Measurements from ENCODE around the gene LTBP2. TPM values are rescaled to one million over a fixed set of nuclear protein-coding genes. Genes with fewer than 3 reads are reported as not detected.

Gene LTBP2
- total and polyA plus RNA-seq, 7 donors: 2.4 to 51.4 (median 11.8) TPM

GRCh38 chr14:74636424-74637177, 24.6 kb upstream of the LTBP2 start:
- Histone ChIP-seq H3K27me3 (ENCODE audit: insufficient read depth in 3 of 3, low read length in 2 of 3) (no peaks in the 10 kb centered on the region), H3K9me3 (no peaks in the 10 kb centered on the region), H3K27ac (no peak overlapping the region), H3K36me3 (ENCODE audit: insufficient read depth in 1 of 2, low read depth in 1 of 2) (no peaks in the 10 kb centered on the region), H3K4me3 (no peak overlapping the region), H3K4me1 (peaks cover 1% of the 10 kb centered on the region)
- intact Hi-C loops (cut with DNase I): no loop called here
- ATAC-seq (no peak), DNase-seq (no peak)
- TF ChIP-seq CTCF (IDR thresholded peaks at IDR 0.05): no peak
- 86 to 89% (median 88%) methylated on average over 10 of the region's 10 CpGs for WGBS, 3 donors

GRCh38 chr14:74635847-74636246, 23.8 kb upstream of the LTBP2 start:
- H3K36me3 ChIP-seq (ENCODE audit: insufficient read depth in 1 of 2, low read depth in 1 of 2): no peaks in the 10 kb centered on the region
- ATAC-seq (no peak), DNase-seq (no peak)
- no peak overlapping the region for H3K4me3 ChIP-seq
- H3K27ac ChIP-seq: no peak overlapping the region
- no peak for TF ChIP-seq CTCF (IDR thresholded peaks at IDR 0.05)
- H3K4me1 ChIP-seq: no peaks in the 10 kb centered on the region
- no peaks in the 10 kb centered on the region for H3K27me3 ChIP-seq (ENCODE audit: insufficient read depth in 3 of 3, low read length in 2 of 3)
- no peaks in the 10 kb centered on the region for H3K9me3 ChIP-seq
- intact Hi-C loops (cut with DNase I): no loop called here
- WGBS, 3 donors: 86 to 89% (median 86%) methylated on average over 3 of the region's 3 CpGs

DNA sequence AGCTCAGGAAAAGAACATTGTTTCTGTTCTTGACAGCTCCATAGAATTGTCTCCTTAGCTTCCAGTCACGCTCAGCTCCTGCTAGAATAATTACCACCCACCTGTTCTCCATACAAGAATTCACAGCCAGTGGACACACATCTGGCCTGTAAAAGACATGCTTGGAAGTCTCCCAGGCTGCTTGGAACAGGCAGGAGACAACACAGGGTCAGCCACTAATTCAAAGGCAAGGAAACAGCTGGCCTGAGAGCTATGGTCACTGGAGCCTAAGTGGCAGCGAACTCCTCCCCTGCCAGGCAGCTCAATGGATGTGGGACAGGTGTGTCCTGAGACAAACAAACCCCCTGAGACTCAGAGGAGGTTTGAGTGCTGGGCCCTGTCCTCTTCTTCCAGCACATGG, 22.9 kb upstream of the LTBP2 start:
- no peak overlapping the region for H3K27ac ChIP-seq
- ATAC-seq (no peak), DNase-seq (no peak)
- intact Hi-C loops (cut with DNase I): no loop called here
- no peak for TF ChIP-seq CTCF (IDR thresholded peaks at IDR 0.05)
- H3K4me3 ChIP-seq: no peak overlapping the region
- WGBS, 3 donors: 44 to 57% (median 50%) methylated on average over 2 of the region's 2 CpGs
- no peaks in the 10 kb centered on the region for H3K9me3 ChIP-seq
- H3K4me1 ChIP-seq: no peaks in the 10 kb centered on the region
- no peaks in the 10 kb centered on the region for H3K27me3 ChIP-seq (ENCODE audit: insufficient read depth in 3 of 3, low read length in 2 of 3)
- no peaks in the 10 kb centered on the region for H3K36me3 ChIP-seq (ENCODE audit: insufficient read depth in 1 of 2, low read depth in 1 of 2)

GRCh38 chr14:74634481-74634880, 22.4 kb upstream of the LTBP2 start:
- TF ChIP-seq CTCF (IDR thresholded peaks at IDR 0.05): no peak
- no peak for ATAC-seq
- H3K9me3 ChIP-seq: no peaks in the 10 kb centered on the region
- 95 to 100% (median 100%) methylated on average over 1 of the region's 1 CpG for WGBS, 3 donors
- no peak overlapping the region for H3K27ac ChIP-seq
- no peaks in the 10 kb centered on the region for H3K36me3 ChIP-seq (ENCODE audit: insufficient read depth in 1 of 2, low read depth in 1 of 2)
- H3K27me3 ChIP-seq (ENCODE audit: insufficient read depth in 3 of 3, low read length in 2 of 3): no peaks in the 10 kb centered on the region
- H3K4me1 ChIP-seq: no peaks in the 10 kb centered on the region
- H3K4me3 ChIP-seq: no peak overlapping the region
- intact Hi-C loops (cut with DNase I): no loop called here
- no peak for DNase-seq
